ACHN (cell line): ENCODE data around the gene CTNNA3.
A peak's percentile ranks its signal among the peaks of the same experiment; 100 is the strongest.

Experiments
- DNase-seq: peaks from one replicate; pipeline ENCODE4 v3.0.0-alpha.2; 2015
- in situ Hi-C: cut with HindIII; loops from 2 replicates; pipeline ENCODE4 v1.10.0; 2017; ENCODE audit warnings: low sequenced_read_pairs, low pct_ligation_motif_present, low pct_unique_long_range_greater_than_20kb

Gene CTNNA3

DNA sequence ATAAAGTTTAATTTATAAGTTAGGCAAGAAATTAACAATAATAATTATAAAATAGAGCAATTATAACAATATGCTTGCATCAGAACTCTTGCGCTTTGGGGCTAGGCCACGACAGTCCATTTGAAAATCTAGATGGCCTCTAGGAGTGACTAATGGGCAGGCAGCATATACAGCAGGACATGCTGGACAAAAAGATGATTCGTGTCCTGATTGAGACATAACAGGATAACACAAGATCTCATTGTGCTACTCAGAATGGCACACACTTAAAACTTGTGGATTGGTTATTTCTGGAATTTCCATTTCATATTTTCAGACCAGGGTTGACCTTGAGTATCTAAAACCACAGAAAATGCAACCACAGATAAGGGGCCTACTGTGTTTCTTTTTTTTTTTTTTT lies 27.5 kb downstream of the CTNNA3 start:
- in situ Hi-C loops, result loop anchor here (25.0 kb wide), 1 partner anchor 119 kb away; no protein-coding TSS in a partner anchor
- DNase-seq, result no peak

DNA sequence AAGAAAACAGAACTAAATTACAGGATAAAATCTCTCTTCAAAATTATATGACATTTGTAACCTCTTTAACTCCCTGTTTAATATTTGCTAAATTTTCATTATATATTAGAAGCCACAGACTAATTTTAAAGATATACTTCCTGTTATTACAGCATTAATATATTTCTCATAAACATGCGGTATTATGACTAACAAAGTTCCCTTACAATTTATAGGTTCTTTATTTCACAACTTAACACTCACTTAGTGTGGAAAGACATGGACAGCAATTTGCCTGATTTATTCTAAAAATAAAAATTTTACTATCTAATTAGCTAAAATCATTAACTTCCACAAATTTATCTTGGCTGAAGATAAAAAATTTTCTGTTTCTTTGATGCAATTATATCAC lies 29.0 kb downstream of the CTNNA3 start:
- in situ Hi-C loops, result loop anchor here (25.0 kb wide), 1 partner anchor 120 kb away; no protein-coding TSS in a partner anchor
- DNase-seq, result no peak

DNA sequence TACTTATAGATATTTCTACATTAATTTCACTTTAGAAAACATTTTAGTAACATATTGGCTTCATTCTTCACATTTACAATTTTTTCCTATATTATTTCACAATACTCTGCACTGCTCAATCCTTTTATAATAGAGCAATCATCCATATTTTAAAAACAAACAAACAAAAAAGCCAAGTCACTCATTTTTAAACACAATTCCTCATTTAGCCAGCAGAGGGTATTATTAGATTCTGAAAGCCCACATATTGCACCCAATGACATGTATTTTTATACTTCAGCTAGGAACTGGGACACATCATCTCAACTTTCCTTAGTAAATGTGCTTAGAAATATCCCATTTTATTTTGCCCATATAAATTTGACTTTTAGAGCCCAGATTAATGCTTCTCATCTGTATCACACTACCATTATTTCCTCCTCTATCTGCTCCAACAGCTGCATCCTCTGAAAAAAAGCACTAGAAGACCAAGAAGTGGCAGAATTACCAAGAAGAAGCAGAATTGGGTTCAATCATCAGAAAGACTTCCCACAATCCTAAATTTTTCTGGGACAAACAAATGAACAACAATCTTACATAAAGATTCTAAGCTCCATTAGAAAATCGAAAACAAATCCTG lies 29.5 kb downstream of the CTNNA3 start:
- in situ Hi-C loops, result loop anchor here (25.0 kb wide), 1 partner anchor 121 kb away; no protein-coding TSS in a partner anchor
- peak; percentile 55 for DNase-seq

DNA sequence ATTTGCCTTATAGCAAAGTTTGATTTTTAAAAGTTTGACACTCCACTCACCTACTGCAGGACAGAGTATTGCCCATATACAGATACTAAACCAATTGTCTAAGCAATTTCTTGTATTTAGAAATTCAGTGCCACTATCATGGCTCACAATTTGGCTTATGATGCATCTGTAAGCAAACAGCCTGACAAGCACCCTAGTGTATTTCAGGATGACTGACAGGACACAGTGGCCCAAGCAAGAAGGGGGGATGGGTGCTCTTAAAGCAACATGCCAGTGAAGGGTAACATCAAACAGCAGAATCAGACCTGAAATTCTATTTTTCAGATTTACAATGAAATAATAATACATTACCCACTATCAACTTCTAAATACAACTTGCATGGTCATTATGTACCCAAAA lies 30.5 kb downstream of the CTNNA3 start:
- DNase-seq, result no peak

DNA sequence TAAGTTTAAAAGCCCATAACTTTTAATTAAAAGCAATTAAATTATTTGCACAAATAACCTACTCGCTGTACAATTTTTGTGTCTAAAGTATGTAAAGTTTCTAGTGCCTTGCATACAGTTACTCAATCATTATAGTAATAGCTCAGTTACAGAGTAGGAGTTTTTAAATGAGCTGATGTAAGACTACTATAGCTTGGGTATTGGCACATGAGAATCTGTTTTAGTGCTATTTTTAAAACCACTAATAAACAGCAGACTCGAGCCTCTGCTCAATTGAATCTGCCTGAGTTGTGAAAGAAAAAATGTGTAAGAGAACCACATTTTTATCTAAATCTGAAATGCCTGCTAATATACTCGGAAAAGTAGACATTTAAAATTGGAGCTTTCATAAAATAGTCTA lies 31.1 kb downstream of the CTNNA3 start:
- in situ Hi-C loops, result loop anchor here (25.0 kb wide), 1 partner anchor 122 kb away; no protein-coding TSS in a partner anchor
- no peak for DNase-seq

More for the DNA sequence above, 30.5 kb downstream of the CTNNA3 start:
- in situ Hi-C loops, result loop anchor here (25.0 kb wide), 1 partner anchor 122 kb away; no protein-coding TSS in a partner anchor

DNA sequence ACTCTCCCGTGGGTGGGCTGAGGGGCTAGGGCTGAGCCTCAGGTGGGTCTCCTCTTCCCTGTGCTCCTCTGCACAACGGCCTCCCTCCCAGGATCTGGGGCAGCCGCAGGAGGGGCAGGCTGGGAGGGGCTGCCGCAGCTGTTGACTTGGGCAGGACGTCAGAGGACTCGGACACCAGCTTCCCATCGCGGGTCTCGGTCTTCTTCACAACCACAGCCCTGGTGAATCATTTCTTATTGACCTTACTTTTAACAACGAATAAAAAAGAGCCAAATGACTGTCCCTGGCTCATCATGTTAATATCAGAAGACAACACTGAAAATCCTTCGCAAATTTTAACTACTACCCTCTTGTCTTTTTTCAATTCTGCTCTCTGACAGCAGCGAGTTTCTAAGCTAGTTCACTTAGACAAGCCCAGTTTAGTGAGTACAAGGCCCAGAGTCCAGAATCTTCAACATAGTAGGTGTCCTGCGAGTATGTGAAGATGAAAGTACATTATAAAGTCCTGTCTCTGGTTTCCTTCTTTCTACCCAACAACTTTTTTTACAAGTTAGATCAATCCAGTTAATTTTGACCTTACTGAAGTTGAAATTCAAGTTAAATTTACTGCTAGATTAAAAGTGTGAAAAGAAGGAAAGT lies 32.4 kb downstream of the CTNNA3 start:
- in situ Hi-C loops, result loop anchor here (25.0 kb wide), 1 partner anchor 124 kb away; no protein-coding TSS in a partner anchor
- no peak for DNase-seq

DNA sequence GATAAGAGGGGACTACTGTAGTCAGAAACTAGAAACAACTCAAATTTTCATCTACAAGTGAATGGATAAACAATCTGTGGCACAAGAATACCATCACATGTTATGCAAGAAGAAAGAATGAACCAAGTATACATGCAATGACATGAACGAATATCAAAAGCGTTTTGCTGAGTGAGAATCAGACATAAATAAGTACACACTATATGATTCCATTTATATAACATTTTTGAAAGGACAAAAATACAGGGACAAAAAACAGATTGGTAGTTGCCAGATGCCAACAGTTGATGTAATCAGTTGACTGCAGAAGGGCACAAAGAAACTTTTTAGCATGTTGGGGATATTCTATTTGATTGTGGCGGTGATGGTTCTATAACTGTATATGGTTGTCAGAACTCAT lies 33.6 kb downstream of the CTNNA3 start:
- in situ Hi-C loops, result loop anchor here (25.0 kb wide), 1 partner anchor 125 kb away; no protein-coding TSS in a partner anchor
- no peak for DNase-seq

DNA sequence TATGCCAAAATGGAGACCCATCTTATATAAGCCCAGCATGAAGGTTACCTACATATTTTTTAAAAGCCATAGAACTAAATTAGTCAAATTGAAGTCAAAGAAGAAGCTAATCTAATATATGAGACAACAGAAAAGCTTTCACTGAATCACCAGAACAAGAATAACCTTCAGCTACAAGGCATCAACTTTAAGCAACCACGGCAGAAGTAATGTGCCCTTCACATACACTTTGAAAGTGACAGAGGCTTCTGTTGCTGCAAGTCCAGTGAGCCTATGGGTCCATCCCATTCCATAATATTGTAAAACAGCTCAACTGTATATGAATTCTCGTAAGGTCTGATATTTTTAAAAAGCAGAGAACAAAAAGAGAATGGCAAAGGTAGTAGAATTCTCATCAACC lies 36.5 kb downstream of the CTNNA3 start:
- in situ Hi-C loops, result loop anchor here (25.0 kb wide), 1 partner anchor 128 kb away; no protein-coding TSS in a partner anchor
- DNase-seq, result no peak

DNA sequence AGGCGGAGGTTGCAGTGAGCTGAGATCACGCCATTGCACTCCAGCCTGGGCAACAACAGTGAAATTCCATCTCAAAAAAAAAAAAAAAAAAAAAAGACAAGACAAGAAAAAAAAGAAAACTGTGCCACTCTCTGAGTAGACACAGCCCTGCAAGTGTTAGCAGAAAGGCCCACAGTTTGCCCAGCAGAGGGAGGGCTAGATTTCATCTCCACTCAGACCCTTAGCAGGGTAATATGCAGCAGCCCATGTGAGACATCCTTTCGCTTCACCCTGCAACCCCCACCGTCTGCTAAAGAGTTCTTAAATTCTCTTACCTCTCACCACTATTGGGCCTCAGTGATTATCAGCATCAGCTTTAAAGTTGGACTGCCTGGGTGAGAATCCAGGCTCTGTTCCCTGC lies 38.2 kb downstream of the CTNNA3 start:
- no peak for DNase-seq
- in situ Hi-C loops, result loop anchor here (25.0 kb wide), 1 partner anchor 130 kb away; no protein-coding TSS in a partner anchor

DNA sequence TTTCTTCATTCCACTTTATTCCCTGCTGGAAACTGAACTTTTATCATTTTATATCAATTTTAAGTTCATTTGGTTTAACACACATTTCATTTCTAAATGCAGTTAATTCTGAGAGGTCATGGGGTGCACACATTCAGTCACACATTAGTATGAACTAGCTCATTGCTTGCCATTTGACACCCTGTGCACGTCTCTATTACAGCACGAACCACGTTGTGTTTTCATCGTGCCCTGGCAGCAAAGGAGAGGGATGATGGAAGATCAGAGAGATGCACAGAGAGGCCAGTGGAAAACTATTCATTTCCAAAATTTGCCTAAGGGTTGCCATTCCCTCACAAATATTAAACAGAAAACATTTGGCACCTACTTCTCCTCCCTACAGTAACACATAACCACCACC lies 45.4 kb downstream of the CTNNA3 start:
- DNase-seq, result no peak
- in situ Hi-C loops, result loop anchor here (25.0 kb wide), 1 partner anchor 137 kb away; no protein-coding TSS in a partner anchor

DNA sequence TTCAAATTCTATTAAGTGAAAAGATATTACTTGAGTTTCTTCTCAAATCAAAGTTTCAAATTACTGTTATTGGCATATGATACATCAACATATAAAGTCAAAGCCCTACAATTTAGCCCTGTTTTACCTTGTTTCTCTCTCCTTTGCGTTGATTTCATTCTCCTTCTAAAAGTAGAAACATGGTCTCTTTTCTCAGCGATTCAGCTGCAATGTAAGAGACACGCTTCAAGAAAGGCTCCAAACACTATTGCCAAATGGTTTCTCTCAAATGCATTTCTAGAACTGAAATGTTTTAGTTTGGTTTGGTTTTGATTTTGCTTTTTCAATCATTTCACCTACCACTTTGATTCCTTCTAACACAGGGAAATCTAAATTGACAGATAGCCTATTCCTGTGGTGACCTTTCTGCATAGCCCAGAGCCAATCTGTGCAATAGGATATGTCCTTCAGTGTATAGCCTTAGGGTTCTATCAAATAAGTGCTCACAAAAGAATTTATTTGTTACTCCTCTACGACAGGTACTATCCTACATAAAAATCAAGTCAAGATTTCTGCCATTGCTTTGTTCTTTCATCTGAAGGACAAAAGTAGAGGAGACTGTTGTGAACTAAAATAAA lies 47.3 kb downstream of the CTNNA3 start:
- in situ Hi-C loops, result no loop called here
- DNase-seq, result no peak

DNA sequence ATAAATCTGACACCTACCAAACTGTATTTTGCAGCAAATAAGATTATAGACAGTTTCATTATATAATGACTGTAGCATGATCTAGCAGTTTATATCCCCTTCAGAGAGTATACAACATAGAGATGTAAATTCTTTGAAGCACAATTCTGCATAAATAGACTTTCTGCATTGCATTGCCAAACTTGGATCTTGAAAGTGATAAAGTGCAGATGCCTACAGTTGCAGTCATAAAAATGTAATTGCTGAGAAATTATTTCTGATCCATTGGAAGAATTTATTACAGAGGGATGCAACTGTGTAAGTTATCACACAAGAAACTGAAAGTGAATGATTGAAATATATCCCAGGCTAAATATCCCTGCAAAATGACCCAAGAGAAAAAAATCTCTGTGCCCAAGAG lies 65.1 kb downstream of the CTNNA3 start:
- in situ Hi-C loops, result no loop called here
- no peak for DNase-seq

DNA sequence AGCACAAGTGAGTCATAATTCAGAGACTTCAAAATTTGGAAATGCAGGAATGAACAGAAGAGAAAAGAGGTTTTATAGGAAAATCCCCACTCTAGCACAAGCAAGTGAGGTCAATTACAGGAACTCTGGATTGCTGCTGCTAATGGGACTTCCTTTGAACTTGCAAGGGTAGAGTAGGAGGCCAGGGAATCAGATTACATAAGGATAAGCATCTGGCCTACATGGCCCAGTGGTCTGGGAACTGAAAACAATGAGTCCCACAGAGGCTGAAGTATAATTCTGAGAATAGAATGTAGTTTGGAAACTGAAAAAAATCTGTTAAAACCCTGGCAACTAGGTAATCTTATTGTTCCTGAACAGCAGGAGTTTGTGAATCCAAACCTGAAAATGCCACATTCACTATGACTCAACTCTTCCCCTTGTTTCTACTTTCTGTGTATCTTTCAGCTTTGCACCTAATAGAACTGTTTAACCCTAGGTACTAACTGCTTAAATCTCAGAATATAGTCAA lies 66.5 kb downstream of the CTNNA3 start:
- DNase-seq, result no peak
- in situ Hi-C loops, result no loop called here

DNA sequence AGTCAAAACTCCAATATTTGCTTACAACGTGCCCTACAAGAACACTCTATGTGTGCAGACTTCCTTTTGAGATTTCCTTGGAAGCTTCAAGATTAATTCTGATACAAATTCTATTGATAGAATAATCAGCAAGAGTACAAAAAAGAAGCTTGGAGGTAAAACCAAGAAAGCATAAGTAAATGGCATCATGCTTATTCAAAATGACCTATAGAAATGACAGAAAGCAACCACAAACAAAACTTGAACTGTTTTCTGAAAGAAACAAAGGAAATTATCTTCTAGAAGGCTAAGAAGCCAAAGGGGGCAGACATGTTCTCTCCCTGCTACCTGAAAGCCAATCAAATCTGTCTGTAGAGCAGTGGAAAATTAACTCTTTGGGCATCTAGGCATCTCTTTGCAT lies 73.0 kb downstream of the CTNNA3 start:
- in situ Hi-C loops, result no loop called here
- DNase-seq, result no peak

DNA sequence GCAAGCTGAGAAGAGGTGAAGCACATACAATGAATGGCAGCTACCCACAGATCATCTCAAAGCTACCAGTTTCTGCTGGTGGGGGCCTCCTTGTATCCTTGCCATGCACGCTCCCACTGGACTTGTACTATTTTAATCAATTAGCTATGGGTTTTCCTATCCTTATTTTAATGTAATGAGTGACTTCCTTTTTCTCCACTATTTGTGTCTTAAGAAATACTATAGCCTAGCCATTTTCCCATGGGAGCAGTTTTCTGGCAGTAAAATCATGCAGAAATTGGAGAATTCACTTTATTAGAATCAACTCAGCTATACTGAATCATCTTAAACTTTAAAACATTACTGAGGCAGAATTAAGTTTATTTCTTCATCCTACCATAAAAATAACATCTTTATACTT lies 73.5 kb downstream of the CTNNA3 start:
- no peak for DNase-seq
- in situ Hi-C loops, result no loop called here

DNA sequence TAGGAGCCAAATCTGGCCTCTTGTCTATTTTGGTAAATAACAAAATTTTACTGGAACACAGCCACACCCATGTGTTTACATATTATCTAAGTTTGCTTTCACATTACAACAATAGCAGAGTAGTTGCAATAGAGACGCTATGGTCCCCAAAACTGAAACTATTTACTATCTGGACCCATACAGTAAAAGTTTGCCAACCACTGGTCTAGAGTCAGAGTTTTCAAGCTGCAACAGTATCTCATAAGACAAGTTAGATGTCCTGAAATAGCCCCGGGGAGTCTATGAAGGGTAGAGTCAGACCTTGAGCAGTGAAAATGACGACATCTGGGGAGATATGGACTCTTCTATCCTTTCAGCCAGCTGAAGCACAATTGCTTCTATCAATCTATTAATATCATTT lies 74.2 kb downstream of the CTNNA3 start:
- DNase-seq, result no peak
- in situ Hi-C loops, result no loop called here

DNA sequence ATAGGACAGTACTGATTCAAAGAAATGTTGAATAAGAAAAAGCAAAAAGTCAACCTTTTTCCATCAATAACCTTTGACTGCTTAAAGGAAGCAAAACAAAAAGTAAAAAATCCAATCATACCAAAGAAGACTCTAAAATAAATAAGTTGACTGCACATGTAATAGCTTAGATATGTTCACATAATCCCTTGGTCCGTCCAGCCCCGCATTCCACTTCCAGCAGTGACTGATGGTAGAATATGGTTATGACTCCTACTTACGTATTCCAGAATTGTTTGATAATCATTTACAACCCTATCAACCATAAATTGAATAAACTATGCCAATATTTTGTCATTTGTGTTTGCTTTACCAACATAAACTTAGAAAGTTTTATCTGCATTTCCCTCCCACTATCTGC lies 77.9 kb downstream of the CTNNA3 start:
- in situ Hi-C loops, result no loop called here
- no peak for DNase-seq

DNA sequence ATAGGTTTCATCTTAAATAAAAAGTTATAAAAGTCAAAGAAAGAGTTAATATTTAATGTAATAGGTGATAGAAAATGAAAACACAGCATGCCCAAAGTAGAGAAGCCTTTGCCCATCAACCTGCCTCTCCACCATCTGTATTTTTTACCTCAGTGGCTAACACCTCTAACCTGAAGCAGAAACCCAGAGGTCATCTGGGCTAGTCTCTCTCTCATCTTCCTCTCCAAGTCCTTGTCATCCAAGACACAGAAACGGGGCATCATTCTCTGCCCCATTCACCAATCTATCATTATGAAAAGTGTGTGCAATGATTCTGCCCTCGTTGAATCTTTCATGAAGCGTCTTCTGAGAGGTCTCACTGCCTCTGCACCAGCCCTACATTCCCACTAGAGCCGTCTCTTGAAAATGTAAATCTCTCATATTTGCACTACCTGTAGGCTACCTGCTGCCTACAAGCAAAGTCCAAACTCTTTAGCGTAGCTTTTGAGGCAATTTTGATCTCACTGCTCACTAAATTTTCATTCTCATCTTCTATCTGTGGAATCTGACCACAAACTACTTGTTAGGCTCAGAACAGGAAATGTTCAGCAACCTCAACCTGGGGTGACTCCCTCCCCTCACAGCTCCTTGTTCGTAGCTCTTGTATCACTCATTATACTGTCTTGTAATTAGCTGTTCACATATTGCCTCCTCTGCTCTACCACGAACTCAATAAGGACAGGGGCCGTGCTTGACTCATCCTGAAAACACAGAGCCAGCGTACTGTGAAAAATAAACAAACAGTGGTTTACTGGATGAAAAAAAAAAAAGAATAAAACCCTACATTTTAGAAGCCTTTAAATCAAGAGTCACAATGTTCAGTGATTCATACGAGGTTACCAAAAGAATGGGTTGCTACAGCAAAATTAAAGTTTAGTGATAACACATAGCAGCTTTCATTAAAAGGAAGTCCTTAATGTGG lies 83.1 kb downstream of the CTNNA3 start:
- DNase-seq, result no peak
- in situ Hi-C loops, result no loop called here
